K562 (cell line): Measurements from ENCODE around the gene MAPK4. TPM values are rescaled to one million over a fixed set of nuclear protein-coding genes. Genes with fewer than 3 reads are reported as not detected.

Source experiments
- ATAC-seq: fragments of 200-7000 bp; cut with Tn5 transposase; 3 replicates; pipeline ENCODE4 v1.9.1; 2020; ENCODE audit warnings: moderate library complexity
- BruUV-seq: library from RNA; stranded (reverse); fragments of 400-500 nt; replicated peaks from 2 replicates; lab custom pipeline; 2021; lab: Mats Ljungman, UMichigan
- CTCF ChIA-PET: fragments of 300-600 bp; formaldehyde crosslinking; extraction: SDS; loops from one replicate; lab custom pipeline; 2021; ENCODE audit warnings: low intra/inter-chr PET ratio; lab: Yijun Ruan, JAX
- POLR2A ChIA-PET: fragments of 300-600, 350-650 bp; sonication (Branson Sonifier 250); formaldehyde crosslinking; extraction: SDS; loops from one replicate; lab custom pipeline; 2021; ENCODE audit warnings: antibody characterized with exemption, inconsistent platforms; lab: Yijun Ruan, JAX
- DNase-seq, 4 experiments: peaks; one replicate each; pipeline versions ENCODE4 v3.0.0 to v3.0.0-alpha.2; 2011 to 2018; ENCODE audit warnings: low spot score in 3 of 4, mixed read lengths in 3 of 4; ENCODE audit errors: extremely low read depth in 1 of 4
- FAIRE-seq: peaks from 2 replicates; lab custom pipeline; 2011; peaks lifted over from hg19 to GRCh38; lab: Jason Lieb, UNC
- H2AFZ ChIP-seq: 2 replicates; pipeline ENCODE4 v1.6.0; 2011; ENCODE audit warnings: low read depth, low read length, control low read depth, inconsistent platforms
- H3K27ac ChIP-seq: fragments of 200-600 bp; 3 replicates; pipeline ENCODE4 v1.8.0; 2011; ENCODE audit warnings: low read depth, mild to moderate bottlenecking, control low read depth, inconsistent platforms, low read length, moderate library complexity, mixed read lengths; ENCODE audit errors: extremely low read depth
- H3K27me3 ChIP-seq, 2 experiments: fragments of 300-600 bp in 1 of 2; 2 replicates in 1 of 2; 3 replicates in 1 of 2; pipeline versions ENCODE4 v1.6.0 to v1.8.0; 2011; ENCODE audit warnings: inconsistent platforms in 2 of 2, low read length in 2 of 2, mild to moderate bottlenecking in 1 of 2, mixed read lengths in 1 of 2, moderate library complexity in 1 of 2; ENCODE audit not compliant: control insufficient read depth in 2 of 2, insufficient read depth in 2 of 2
- H3K36me3 ChIP-seq: fragments of 300-600 bp; 3 replicates; pipeline ENCODE4 v1.8.0; 2011; ENCODE audit warnings: mild to moderate bottlenecking, low read length, inconsistent platforms; ENCODE audit not compliant: control insufficient read depth, insufficient read depth
- H3K4me1 ChIP-seq, 2 experiments: fragments of 200-600 bp in 1 of 2; replicated peaks in 1 of 2; 2 replicates in 1 of 2; 3 replicates in 1 of 2; pipeline versions ENCODE4 v1.5.1 to v1.8.0; 2011; ENCODE audit warnings: inconsistent platforms in 2 of 2, low read length in 2 of 2, mild to moderate bottlenecking in 1 of 2, mixed read lengths in 1 of 2, moderate library complexity in 1 of 2; ENCODE audit not compliant: control insufficient read depth in 2 of 2, insufficient read depth in 2 of 2
- H3K4me2 ChIP-seq: 2 replicates; pipeline ENCODE4 v1.6.1; 2011; ENCODE audit warnings: low read length, control low read depth, inconsistent platforms, mixed read lengths; ENCODE audit not compliant: insufficient read depth
- H3K4me3 ChIP-seq: fragments of 200-600 bp; sonication (generic), shearing (Covaris generic); 2 replicates; pipeline ENCODE4 v1.5.1; 2016; ENCODE audit warnings: control low read depth, inconsistent platforms
- H3K79me2 ChIP-seq: fragments of 200-600 bp; 3 replicates; pipeline ENCODE4 v1.8.0; 2011; ENCODE audit warnings: low read length, inconsistent platforms; ENCODE audit not compliant: control insufficient read depth, insufficient read depth
- H3K9ac ChIP-seq, 2 experiments: 2 replicates each; pipeline versions ENCODE4 v1.6.0 to v1.6.1; 2011; ENCODE audit warnings: low read depth in 2 of 2, low read length in 2 of 2, control low read depth in 1 of 2, inconsistent platforms in 1 of 2, mild to moderate bottlenecking in 1 of 2, mixed read lengths in 1 of 2; ENCODE audit not compliant: insufficient read depth in 1 of 2
- H3K9me1 ChIP-seq: one replicate; pipeline ENCODE4 v1.6.0; 2011; ENCODE audit warnings: inconsistent platforms, mild to moderate bottlenecking, low read length, moderate library complexity; ENCODE audit not compliant: control insufficient read depth, insufficient read depth
- H3K9me3 ChIP-seq: replicated peaks from 2 replicates; pipeline ENCODE4 v1.5.1; 2011; ENCODE audit warnings: low read depth, low read length, inconsistent platforms; ENCODE audit not compliant: control insufficient read depth, insufficient read depth
- H4K20me1 ChIP-seq: replicated peaks from 2 replicates; pipeline ENCODE4 v1.6.1; 2011; ENCODE audit warnings: low read length, inconsistent platforms, mixed read lengths; ENCODE audit not compliant: control insufficient read depth, insufficient read depth
- CHD1 ChIP-seq: fragments of 200-600 bp; sonication (generic); IDR thresholded peaks from one replicate; pipeline ENCODE4 v1.6.1; 2012; ENCODE audit warnings: mild to moderate bottlenecking, moderate library complexity, low read length, inconsistent platforms
- COPS2 ChIP-seq: fragments of 450-650 bp; conservative IDR thresholded peaks from 2 replicates; pipeline ENCODE4 v1.6.1; 2016; ENCODE audit warnings: mild to moderate bottlenecking, moderate library complexity
- FIP1L1 ChIP-seq: fragments of 200-400 bp; formaldehyde crosslinking; IDR thresholded peaks from 2 replicates; pipeline ENCODE4 v1.6.1; 2018; ENCODE audit warnings: mild to moderate bottlenecking, low read depth, low read length; ENCODE audit not compliant: poor library complexity, severe bottlenecking
- FUS ChIP-seq: fragments of 200-400 bp; formaldehyde crosslinking; optimal IDR thresholded peaks from 2 replicates; pipeline ENCODE3; 2017; ENCODE audit warnings: low read depth, low read length
- HEY1 ChIP-seq: fragments of 250-450 bp; sonication (Bioruptor Pico); IDR thresholded peaks from 2 replicates; pipeline ENCODE4 v1.5.0; 2020; ENCODE audit warnings: mild to moderate bottlenecking, moderate library complexity, borderline replicate concordance
- IRF2 ChIP-seq: sonication (generic); formaldehyde crosslinking; IDR thresholded peaks from 2 replicates; pipeline ENCODE4 v1.8.1; 2022; ENCODE audit warnings: mild to moderate bottlenecking, missing genetic modification reagents
- KLF10 ChIP-seq: fragments of 250-450 bp; sonication (Bioruptor Pico); IDR thresholded peaks from 2 replicates; pipeline ENCODE4 v1.6.1; 2021; ENCODE audit warnings: matching md5 sums
- ZNF408 ChIP-seq: fragments of 250-450 bp; sonication (Bioruptor Pico); IDR thresholded peaks from 2 replicates; pipeline ENCODE4 v1.4.0; 2020; ENCODE audit warnings: low read depth, mild to moderate bottlenecking, moderate library complexity
- ZNF41 ChIP-seq: fragments of 250-450 bp; sonication (Bioruptor Pico); conservative IDR thresholded peaks from 2 replicates; pipeline ENCODE4 v1.4.0; 2020; ENCODE audit warnings: mild to moderate bottlenecking
- ZNF561 ChIP-seq: fragments of 450-650 bp; formaldehyde crosslinking; conservative IDR thresholded peaks from 2 replicates; pipeline ENCODE4 v1.4.0; 2020; ENCODE audit warnings: mild to moderate bottlenecking, moderate library complexity
- ZNF668 ChIP-seq: fragments of 250-450 bp; sonication (Bioruptor Pico); IDR thresholded peaks from 2 replicates; pipeline ENCODE4 v1.8.0; 2022; ENCODE audit warnings: mild to moderate bottlenecking, inconsistent platforms
- WGBS: fragments of 100-300 bp; shearing (Covaris generic); methylation state at CpG from one replicate; pipeline ENCODE4 v1.1.6; 2016; ENCODE audit warnings: low coverage, mixed read lengths; ENCODE audit not compliant: insufficient coverage; ENCODE audit errors: missing lambda C conversion rate; 5-methylcytosine and 5-hydroxymethylcytosine counted together
- in situ Hi-C: fragments of 300-500 bp; cut with MboI; formaldehyde crosslinking; loops from 4 replicates; pipeline ENCODE4 v1.15.0; 2018; ENCODE audit warnings: inconsistent platforms, mixed read lengths
- intact Hi-C: fragments of 100-400 bp; cut with micrococcal nuclease; formaldehyde crosslinking; loops from 2 replicates; pipeline ENCODE4 v1.14.2; 2022
- polyA plus RNA-seq, 8 experiments: library from polyadenylated mRNA; depleted of rRNA in 4 of 8; stranded (reverse) in 5 of 8; unstranded in 3 of 8; fragments of >200 nt; fragmentation: Nextera tagmentation in 2 of 8; fragmentation: Illumina TruSeq in 1 of 8; extraction: Ambion mirVana in 2 of 8; extraction: Trizol in 1 of 8; gene quantifications; 2 replicates each; pipeline versions ENCODE4 v1.2.1 to v1.2.3, GENCODE V29; 2011 to 2014; ENCODE audit warnings: inconsistent platforms in 1 of 8, missing spikeins in 1 of 8
- total RNA-seq, 7 experiments: library from RNA; depleted of rRNA in 6 of 7; stranded (reverse); fragments of >200 nt in 6 of 7; fragmentation: Illumina TruSeq in 2 of 7; extraction: Trizol in 2 of 7; gene quantifications; 2 replicates each; pipeline versions ENCODE4 v1.2.1 to v1.2.3, GENCODE V29; 2011 to 2021; ENCODE audit warnings: low replicate concordance in 1 of 7
- TF ChIP-seq, protein P1 (sequence below): sonication (generic); formaldehyde crosslinking; IDR thresholded peaks from 2 replicates; pipeline ENCODE4 v1.8.0; 2022; ENCODE audit warnings: missing genetic modification reagents, mild to moderate bottlenecking, borderline replicate concordance

Gene MAPK4
- total and polyA plus RNA-seq, 9 of the 15 experiments (the other 6 are each of a cell fraction or from before 2014, with no cell fraction given) = not detected

DNA sequence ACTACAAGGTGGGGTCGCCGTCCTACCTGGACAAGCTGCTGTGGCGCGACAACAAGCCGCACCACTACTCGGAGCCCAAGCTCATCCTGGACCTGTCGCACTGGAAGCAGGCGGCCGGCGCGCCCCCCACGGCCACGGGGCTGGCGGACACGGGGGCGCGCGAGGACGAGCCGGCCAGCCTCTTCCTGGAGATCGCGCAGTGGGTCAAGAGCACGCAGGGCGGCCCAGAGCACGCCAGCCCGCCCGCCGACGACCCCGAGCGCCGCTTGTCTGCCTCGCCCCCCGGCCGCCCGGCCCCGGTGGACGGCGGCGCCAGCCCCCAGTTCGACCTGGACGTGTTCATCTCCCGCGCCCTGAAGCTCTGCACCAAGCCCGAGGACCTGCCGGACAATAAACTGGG lies 169.5 kb downstream of the MAPK4 start:
- Histone ChIP-seq H4K20me1 (no peaks in the 10 kb centered on the region), H3K36me3 (no peaks in the 10 kb centered on the region), H3K27ac (no peak overlapping the region), H2AFZ (no peak overlapping the region), H3K9ac (no peak overlapping the region), H3K79me2 (no peaks in the 10 kb centered on the region), H3K9me3 (no peaks in the 10 kb centered on the region), H3K4me3 (no peak overlapping the region), H3K4me2 (no peak overlapping the region), H3K9me1 (no peaks in the 10 kb centered on the region), H3K4me1 (no peaks in the 10 kb centered on the region; a peak in 1 of 5 replicates), H3K27me3 (peaks cover 8 to 50% of the 10 kb centered on the region in 2 experiments; a peak in 4 of 5 replicates)
- ChIA-PET POLR2A (no interaction called here), CTCF (no interaction called here)
- DNase-seq (no peak), ATAC-seq (no peak), FAIRE-seq (no peak)
- intact Hi-C loops = no loop called here
- in situ Hi-C loops = no loop called here
- TF ChIP-seq CHD1 (no peak), ZNF561 (CRISPR knock-in tag) (no peak), FIP1L1 (no peak), IRF2 (CRISPR knock-in tag) (no peak), HEY1 (CRISPR knock-in tag) (no peak), ZNF41 (CRISPR knock-in tag) (no peak), KLF10 (CRISPR knock-in tag) (no peak), ZNF668 (CRISPR knock-in tag) (no peak), FUS (no peak), COPS2 (no peak), ZNF408 (CRISPR knock-in tag) (no peak)
- TF ChIP-seq, protein P1, sequence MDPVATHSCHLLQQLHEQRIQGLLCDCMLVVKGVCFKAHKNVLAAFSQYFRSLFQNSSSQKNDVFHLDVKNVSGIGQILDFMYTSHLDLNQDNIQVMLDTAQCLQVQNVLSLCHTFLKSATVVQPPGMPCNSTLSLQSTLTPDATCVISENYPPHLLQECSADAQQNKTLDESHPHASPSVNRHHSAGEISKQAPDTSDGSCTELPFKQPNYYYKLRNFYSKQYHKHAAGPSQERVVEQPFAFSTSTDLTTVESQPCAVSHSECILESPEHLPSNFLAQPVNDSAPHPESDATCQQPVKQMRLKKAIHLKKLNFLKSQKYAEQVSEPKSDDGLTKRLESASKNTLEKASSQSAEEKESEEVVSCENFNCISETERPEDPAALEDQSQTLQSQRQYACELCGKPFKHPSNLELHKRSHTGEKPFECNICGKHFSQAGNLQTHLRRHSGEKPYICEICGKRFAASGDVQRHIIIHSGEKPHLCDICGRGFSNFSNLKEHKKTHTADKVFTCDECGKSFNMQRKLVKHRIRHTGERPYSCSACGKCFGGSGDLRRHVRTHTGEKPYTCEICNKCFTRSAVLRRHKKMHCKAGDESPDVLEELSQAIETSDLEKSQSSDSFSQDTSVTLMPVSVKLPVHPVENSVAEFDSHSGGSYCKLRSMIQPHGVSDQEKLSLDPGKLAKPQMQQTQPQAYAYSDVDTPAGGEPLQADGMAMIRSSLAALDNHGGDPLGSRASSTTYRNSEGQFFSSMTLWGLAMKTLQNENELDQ (CRISPR knock-in tag) = no peak
- no TSS peak for BruUV-seq
- WGBS = 7% methylated on average over 19 of the region's 46 CpGs
